ENCODE results near the gene WNT1. TPM values are rescaled to one million over a fixed set of nuclear protein-coding genes. Genes with fewer than 3 reads are reported as not detected.

Gene WNT1
- total RNA-seq, 1 experiment from 2014 or later = not detected

DNA sequence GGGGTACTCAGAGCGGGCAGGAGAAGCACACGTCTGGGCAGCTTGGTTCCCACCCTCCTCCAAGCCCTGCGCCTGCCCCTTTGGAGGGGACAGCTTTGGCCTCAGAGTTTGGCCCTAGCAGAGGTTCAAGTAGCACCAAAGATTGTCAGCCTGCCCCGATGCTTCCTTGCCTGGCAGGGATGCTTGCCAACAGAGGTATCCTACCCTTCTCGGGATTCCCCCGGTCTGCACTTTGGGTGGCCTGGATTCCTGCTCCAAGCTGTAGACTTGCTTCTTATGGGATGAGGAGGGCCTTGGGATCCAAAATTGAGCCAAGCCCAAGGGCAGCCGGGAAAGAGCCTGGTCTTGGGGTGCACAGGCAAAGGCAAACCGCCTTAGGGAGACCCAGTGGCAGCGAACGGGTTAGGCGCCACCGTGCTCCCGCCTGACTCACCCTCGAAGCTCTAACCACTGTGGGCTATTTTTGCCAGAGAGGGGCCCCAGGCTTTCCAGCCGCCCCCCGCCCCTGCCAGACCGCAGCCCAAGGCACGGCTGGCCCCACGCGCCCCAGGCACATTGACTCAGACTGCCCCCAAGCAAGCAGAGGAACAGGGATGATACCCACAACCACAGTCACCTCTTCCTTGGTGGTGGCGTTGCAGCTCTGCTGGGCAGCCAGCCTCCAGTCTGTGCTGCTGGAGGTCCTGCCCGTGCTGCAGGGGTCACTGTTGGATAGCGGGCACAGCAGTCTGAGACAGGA is 5.7 kb upstream of the WNT1 start:
- Histone ChIP-seq H4K20me1 (ENCODE audit: control insufficient read depth, insufficient read depth, insufficient read length) (no peaks in the 10 kb centered on the region), H3K79me1 (ENCODE audit: insufficient read depth, low read depth, low read length, poor library complexity, severe bottlenecking) (no peaks in the 10 kb centered on the region), H3K23ac (ENCODE audit: insufficient read length, low read depth, low read length) (no peak overlapping the region), H3K18ac (ENCODE audit: insufficient read length, low read depth, low read length) (no peak overlapping the region), H4K8ac (replicated peaks; ENCODE audit: insufficient read length, low read depth, low read length) (no peak overlapping the region), H2BK20ac (ENCODE audit: low read depth, low read length, poor library complexity, severe bottlenecking) (no peak overlapping the region), H3K56ac (ENCODE audit: insufficient read length, low read depth, low read length) (no peak overlapping the region), H3K79me2 (ENCODE audit: insufficient read depth, low read length) (no peaks in the 10 kb centered on the region), H3K4ac (ENCODE audit: low read depth, low read length) (no peak overlapping the region), H2AFZ (ENCODE audit: low read length) (no peak overlapping the region), H2BK5ac (ENCODE audit: insufficient read length, low read length) (no peak overlapping the region), H3K4me2 (ENCODE audit: insufficient read depth, insufficient read length, low read length) (peak overlapping the region; percentile 67), H3K4me1 (ENCODE audit: insufficient read depth, low read length) (peaks cover 4% of the 10 kb centered on the region), H3K27ac (ENCODE audit: insufficient read length, low read depth, low read length) (no peak overlapping the region), H3K23me2 (ENCODE audit: insufficient read length, low read depth, low read length, poor library complexity, severe bottlenecking) (peaks cover 9% of the 10 kb centered on the region), H3K9me3 (ENCODE audit: control insufficient read depth, low read depth, low read length) (no peaks in the 10 kb centered on the region), H3T11ph (ENCODE audit: low read length) (no peak overlapping the region), H3K27me3 (ENCODE audit: insufficient read depth, low read length) (peaks cover 89% of the 10 kb centered on the region), H2BK120ac (ENCODE audit: low read depth, low read length, poor library complexity, severe bottlenecking) (no peak overlapping the region), H4K91ac (ENCODE audit: insufficient read length, low read depth, low read length) (no peak overlapping the region), H3K9ac (ENCODE audit: extremely low read depth, insufficient read length, low read length) (no peak overlapping the region), H2BK15ac (ENCODE audit: low read depth, low read length) (no peak overlapping the region), H2BK12ac (ENCODE audit: insufficient read length, low read depth, low read length) (no peak overlapping the region), H2AK5ac (ENCODE audit: insufficient read length, low read length) (no peak overlapping the region), H4K5ac (ENCODE audit: insufficient read length, low read depth, low read length) (no peak overlapping the region), H3K14ac (ENCODE audit: insufficient read depth, low read length) (no peak overlapping the region)
- TF ChIP-seq, protein P1, sequence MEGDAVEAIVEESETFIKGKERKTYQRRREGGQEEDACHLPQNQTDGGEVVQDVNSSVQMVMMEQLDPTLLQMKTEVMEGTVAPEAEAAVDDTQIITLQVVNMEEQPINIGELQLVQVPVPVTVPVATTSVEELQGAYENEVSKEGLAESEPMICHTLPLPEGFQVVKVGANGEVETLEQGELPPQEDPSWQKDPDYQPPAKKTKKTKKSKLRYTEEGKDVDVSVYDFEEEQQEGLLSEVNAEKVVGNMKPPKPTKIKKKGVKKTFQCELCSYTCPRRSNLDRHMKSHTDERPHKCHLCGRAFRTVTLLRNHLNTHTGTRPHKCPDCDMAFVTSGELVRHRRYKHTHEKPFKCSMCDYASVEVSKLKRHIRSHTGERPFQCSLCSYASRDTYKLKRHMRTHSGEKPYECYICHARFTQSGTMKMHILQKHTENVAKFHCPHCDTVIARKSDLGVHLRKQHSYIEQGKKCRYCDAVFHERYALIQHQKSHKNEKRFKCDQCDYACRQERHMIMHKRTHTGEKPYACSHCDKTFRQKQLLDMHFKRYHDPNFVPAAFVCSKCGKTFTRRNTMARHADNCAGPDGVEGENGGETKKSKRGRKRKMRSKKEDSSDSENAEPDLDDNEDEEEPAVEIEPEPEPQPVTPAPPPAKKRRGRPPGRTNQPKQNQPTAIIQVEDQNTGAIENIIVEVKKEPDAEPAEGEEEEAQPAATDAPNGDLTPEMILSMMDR (conservative IDR thresholded peaks at IDR 0.05) = peak; percentile 39; the same call in 2 of the 3 replicates
- H3K4me3 Mint-ChIP-seq = peak overlapping the region; percentile 58 to 86
- H3K4me1 Mint-ChIP-seq = peaks cover 39 to 45% of the 10 kb centered on the region in 2 experiments
- no peak overlapping the region for H3K27ac Mint-ChIP-seq
- no CpG with 5 or more reads among the region's 23 CpGs for WGBS (ENCODE audit: extremely low coverage, insufficient read length, low lambda C conversion rate)
- peak; percentile 68 for DNase-seq
- H3K9me3 Mint-ChIP-seq = peaks cover under 1 to 5% of the 10 kb centered on the region in 2 experiments; a peak in 4 of 5 replicates
- H3K27me3 Mint-ChIP-seq (ENCODE audit: low read depth) = peaks cover 98% of the 10 kb centered on the region
- H3K36me3 Mint-ChIP-seq (ENCODE audit: insufficient read depth in 1 of 3, low read depth in 3 of 3) = no peaks in the 10 kb centered on the region; a peak in 1 of 7 replicates

Data from H9 (cell line).